GM11168 (cell line): Measurements from ENCODE around the gene FGF10.

Experiments used
- in situ Hi-C: fragments of 300-500 bp; cut with MboI; formaldehyde crosslinking; loops from one replicate; pipeline ENCODE4 v1.12.0; 2022; ENCODE audit warnings: low sequenced_read_pairs; ENCODE audit not compliant: unreplicated experiment

Gene FGF10

GRCh38 chr5:44389090-44389822 is at the start of gene FGF10:
Gene FGF10 (minus strand): TSS chr5:44389420. CDS start chr5:44388682, 738 bp downstream.
- in situ Hi-C loops, result no loop called here

DNA sequence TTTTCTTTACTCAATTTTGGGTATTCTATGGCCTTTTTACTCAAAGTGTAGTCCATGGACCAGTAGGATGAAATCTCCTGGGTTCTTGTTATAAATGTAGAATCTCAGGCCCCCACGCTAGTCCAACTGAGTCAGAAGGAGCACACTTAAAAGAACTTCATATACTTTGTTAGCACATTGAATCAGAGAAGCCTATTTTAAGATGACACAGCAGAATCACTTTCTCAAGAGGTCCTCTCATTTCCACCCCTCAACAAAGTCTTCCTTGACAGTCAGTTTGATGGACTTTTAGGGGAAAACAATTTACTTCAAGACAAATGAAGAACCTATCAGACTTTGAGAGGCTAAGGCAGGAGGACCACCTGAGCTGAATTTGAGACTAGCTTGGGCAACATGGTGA is 37.7 kb upstream of the FGF10 start:
- in situ Hi-C loops, result no loop called here

DNA sequence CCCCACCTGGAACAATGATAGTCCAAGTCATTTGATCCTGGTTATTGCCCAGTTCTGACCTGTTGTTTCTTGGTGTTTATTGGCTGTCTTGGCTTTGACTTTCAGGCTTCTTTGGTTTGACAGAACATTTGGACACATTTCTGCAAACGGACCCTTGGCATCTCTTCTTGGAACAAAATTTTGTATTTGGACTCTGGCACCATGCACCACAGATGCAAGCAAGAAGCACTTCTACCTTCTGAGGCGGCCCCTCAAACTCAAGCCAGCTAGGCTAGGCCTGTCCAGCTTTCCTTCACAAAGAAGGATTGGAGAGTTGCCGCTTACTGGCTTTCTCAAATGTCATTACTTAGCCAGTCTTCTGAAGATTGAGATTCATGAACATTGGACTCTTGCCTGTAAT is 23.1 kb upstream of the FGF10 start:
- in situ Hi-C loops, result no loop called here

DNA sequence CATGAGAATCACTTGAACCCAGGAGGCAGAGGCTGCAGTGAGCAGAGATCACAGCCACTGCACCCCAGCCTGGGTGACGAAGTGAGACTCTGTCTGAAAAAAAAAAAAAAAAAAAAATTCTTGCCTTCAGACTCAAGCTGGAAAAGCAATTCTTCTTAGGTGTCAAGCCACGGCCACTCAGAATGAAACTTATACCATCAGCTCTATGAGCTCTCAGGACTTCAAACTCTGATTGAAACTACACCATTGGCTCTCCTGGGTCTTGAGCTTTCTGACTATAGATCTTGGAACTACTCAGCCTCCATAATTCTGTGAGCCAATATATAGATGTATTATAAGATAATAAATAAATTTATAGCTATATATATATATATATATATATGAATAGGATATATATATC is 12.9 kb upstream of the FGF10 start:
- in situ Hi-C loops, result no loop called here

DNA sequence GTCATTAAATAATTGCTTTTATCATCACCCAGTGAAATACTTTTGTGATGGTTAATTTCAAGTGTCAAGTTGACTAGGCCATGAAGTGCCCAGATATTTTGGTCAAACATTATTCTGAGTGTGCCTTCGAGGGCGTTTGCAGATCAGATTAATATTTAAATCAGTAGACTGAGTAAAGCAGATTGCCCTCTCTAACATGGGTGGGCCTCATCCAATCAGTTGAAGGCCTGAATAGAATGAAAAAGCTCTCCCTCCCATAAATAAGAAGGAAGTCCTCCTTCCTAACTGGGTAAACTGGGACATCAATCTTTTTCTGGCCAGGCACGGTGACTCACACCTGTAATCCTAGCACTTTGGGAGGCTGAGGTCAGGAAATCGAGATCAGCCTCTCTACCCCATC is 12.4 kb upstream of the FGF10 start:
- in situ Hi-C loops, result no loop called here

DNA sequence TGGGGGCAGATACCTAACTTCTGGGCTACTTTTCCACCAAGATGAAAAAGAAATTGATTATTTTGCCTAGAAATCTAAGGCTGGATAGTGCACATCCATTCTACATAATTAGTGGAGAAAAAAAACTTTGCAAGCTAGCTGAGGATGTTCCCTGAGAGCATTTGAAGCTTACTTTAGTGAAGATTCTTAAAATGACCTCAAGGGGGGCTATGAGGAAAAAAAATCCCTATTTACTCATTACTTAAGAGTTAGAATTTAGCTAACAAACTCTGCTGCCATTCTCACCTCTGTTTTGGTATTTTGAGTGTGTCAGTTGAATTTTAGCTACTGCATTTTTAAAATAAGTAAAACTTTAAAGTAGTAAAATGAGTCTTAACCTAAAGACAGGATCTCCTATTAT is 9.2 kb upstream of the FGF10 start:
- in situ Hi-C loops, result no loop called here

- in situ Hi-C loops, result no loop called here
Observed at GRCh38 chr5:44396312-44396711, 7.1 kb upstream of the FGF10 start.

GRCh38 chr5:44390351-44390750 is 1.1 kb upstream of the FGF10 start:
- in situ Hi-C loops, result no loop called here

DNA sequence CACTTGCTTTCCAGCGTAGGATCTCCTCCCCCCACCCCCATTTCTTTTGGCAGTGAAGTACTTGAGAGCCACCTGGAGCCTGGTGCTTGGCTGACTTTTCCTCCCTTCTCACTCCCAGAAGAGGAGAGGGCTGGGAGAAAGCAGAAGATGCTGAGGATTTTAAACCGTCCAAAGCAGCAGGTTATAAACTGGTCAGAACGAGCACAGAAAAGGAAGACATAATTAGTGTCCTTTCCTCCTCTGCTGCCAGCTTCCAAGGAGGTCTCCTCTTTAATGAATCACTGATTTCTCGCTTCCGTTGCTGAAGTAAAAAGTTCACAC is 563 bp upstream of the FGF10 start:
- in situ Hi-C loops, result no loop called here

DNA sequence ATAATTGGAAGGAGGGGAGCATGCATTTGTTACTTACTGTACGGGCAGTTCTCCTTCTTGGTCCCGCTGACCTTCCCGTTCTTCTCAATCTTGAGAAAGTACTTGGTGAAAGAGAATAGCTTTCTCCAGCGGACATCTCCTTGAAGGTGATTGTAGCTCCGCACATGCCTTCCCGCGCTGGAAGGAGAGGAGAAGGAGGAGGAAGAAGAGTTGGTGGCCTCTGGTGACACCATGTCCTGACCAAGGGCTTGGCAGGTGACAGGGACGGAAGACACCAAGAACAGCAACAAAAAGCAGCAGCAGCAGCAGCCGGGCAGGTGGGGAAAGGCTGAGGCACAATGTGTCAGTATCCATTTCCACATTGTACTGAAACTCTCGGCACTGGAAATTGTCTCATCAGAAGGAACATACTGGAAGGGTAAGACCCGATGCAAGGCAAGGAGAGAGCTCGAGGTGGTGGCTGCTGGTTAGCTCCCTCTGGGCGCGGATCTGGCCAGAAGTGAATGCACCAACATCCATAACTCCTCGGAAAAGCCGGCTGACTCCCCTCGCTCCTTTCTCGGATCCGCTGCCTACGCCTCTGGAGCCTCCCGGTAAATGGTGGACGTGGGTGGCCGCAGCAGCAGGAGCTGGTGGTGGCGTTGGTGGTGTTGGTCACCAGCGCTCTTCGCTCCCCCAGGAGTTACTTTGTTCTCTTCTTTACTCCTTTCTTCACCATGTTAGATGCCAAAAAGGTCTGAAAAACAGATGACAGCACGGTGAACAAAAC is 715 bp downstream of the FGF10 start:
- in situ Hi-C loops, result no loop called here

DNA sequence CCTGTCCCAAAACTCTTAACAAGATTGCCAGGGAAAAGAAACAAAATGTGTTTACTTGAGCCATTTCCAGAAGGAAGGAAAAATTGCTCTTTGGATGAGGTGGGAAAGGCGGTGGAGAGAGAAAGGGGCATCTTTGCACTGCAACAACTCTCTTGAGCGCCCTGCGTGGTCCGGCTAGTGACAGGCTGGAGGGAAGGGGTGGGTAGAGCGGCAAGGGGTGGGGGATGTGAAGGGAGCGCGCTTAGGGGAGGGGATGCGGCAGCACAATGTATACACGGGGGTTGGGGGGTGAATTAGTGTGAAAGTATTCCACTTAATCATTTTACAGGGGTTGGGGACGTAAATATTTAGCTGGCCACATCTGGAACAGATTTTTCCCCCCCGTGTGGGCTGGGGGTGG is 1.3 kb downstream of the FGF10 start:
- in situ Hi-C loops, result no loop called here

DNA sequence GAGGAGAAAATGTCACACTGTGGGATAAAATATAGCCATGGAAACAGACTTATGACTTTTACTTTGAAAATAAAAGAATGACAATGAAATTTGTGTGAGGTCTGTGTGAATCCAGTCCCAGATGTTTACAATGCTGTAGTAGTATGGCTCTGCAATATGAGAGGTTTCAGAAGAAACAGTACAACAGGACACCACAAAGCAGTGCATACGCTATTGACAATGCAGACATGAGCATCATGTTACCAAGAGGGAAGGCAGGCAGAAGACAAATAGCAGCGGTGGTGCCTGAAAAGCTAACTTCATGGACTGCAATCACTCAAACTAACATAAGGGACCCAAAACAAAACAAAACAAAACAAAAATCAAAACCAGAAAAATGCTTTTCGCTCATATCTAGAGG is 1.8 kb downstream of the FGF10 start:
- in situ Hi-C loops, result no loop called here

GRCh38 chr5:44385291-44385900 is 3.8 kb downstream of the FGF10 start:
- in situ Hi-C loops, result no loop called here

DNA sequence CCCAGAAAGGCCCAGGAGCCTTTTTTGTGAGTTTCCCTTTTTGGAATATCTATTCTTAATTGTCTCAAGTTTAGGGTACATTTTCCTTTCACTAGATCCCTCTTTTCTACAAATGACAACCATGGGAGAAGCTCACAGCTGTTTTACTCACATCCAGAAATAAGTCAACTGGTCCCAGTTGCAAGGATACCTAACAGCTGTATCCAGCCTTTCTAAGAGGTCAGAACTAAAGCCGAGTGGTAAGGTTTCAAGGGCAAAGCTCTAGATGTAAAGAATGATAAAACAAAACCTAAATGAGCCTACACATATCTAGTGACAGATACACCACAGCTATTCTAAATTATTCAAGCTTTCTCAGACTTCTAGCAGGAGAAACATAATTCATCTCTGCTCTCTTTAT is 4.4 kb downstream of the FGF10 start:
- in situ Hi-C loops, result no loop called here

DNA sequence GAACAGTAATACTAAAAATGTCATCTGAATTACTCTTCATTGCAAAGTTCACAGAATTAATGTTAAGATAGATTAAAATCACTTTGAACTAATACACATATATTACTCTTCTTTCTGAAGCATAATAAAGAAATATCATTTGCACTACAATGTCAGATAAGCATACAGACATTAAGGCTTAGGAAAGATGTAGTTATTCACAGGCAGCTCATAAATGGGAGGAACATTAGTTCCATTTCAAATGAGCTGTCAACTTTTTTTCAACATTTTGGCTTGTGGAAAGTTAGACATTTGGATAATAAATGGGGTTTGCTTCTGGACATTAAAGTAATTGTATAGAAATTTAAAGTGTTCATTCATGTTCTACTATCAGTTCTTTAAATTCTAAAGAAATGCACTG is 6.3 kb downstream of the FGF10 start:
- in situ Hi-C loops, result no loop called here

- in situ Hi-C loops, result no loop called here
Observed at GRCh38 chr5:44377057-44377456, 12.2 kb downstream of the FGF10 start.

- in situ Hi-C loops, result no loop called here
Observed at GRCh38 chr5:44372028-44372427, 17.2 kb downstream of the FGF10 start.

DNA sequence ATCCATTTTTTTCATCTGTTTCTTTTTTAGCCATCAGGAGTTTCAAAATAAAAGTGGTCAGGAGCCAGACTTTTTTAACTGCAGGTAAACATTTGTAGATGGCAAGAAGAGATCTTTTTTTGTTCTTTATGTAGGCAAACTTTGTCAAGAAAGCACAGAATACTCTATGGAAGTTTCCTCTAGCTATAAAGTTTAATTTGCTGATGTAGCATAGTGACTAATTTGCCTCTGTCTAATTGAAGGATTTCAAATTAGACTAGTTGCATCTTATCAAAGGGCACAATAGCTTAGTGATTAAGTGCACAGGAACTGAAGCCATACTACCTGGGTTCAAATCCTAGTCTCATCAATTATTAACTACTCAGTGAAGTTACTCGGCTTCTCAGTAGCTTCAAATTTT is 22.0 kb downstream of the FGF10 start:
- in situ Hi-C loops, result no loop called here

DNA sequence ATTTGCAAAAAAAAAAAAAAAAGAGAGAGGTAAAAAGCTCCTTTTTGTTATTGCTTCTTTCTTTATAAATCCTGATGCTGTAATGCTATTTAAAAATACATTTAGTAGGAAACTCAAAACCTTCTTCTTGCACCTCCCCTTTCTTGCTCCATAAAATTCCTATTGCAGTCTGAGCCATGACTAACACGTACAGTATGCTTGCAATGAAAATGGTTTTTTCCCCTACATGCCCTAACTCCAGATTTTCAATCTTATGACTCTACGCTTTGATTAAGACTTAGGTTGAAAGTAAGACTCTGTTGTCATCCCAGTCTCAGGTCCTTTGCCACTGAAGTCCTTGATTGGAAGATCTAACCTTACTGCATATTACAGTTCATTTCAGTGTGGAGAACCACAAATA is 23.9 kb downstream of the FGF10 start:
- in situ Hi-C loops, result no loop called here

DNA sequence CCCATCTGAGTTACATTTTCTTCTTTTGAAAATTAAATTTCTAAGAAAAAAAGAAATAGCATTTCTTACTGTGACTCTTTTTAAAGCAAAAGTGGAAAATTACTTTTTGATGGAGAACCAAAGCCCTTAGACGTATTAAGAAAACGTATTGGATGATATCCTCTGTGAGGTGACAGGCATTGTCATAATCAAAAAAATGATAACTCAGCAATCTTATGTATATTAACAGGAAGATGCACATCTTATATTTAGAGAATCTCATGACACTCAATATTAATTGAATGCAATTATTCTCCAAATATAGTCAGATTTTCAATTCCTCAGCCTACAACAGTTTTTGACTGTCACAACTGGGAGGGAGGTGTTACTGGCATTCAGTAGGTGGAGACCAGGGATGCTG is 25.1 kb downstream of the FGF10 start:
- in situ Hi-C loops, result no loop called here

- in situ Hi-C loops, result no loop called here
Observed at GRCh38 chr5:44361342-44362001, 27.7 kb downstream of the FGF10 start.
